NOMO-1 (cell line): ENCODE data around the gene RNF112.
"Not testable (repeated sequence)": the region's sequence is repeated elsewhere in the genome, so short reads cannot be mapped to it uniquely, and the experiment has no call there.

ENCODE experiments used
- DNase-seq, 2 experiments: peaks; one replicate each; lab custom pipeline; 2025; ENCODE audit not compliant: unreplicated experiment in 2 of 2; lab: John Stamatoyannopoulos, UW

Gene RNF112

GRCh38 chr17:19410091-19410490 lies 941 bp upstream of the RNF112 start:
- no peak for DNase-seq

GRCh38 chr17:19411631-19412030 lies 599 bp downstream of the RNF112 start:
- no peak for DNase-seq

- no peak for DNase-seq
These were observed 1.5 kb downstream of the RNF112 start for GRCh38 chr17:19412510-19412909.

GRCh38 chr17:19412984-19413383 lies 2.0 kb downstream of the RNF112 start:
- DNase-seq = no peak

- no peak for DNase-seq
These were observed 2.7 kb downstream of the RNF112 start for GRCh38 chr17:19413761-19414160.

GRCh38 chr17:19414396-19415280 lies 3.6 kb downstream of the RNF112 start:
- no peak for DNase-seq

- DNase-seq = no peak
These were observed 4.3 kb downstream of the RNF112 start for GRCh38 chr17:19415311-19415710.

GRCh38 chr17:19415806-19416775 lies 5.1 kb downstream of the RNF112 start:
- DNase-seq = no peak

GRCh38 chr17:19417611-19418010 lies 6.6 kb downstream of the RNF112 start:
- no peak for DNase-seq

- peak; percentile 69 to 70 for DNase-seq
These were observed 7.4 kb downstream of the RNF112 start for GRCh38 chr17:19418251-19418992.

GRCh38 chr17:19421219-19421618 lies 10.2 kb downstream of the RNF112 start:
- DNase-seq = no peak

GRCh38 chr17:19421926-19422325 lies 10.9 kb downstream of the RNF112 start:
- no peak for DNase-seq

- DNase-seq = no peak
These were observed 14.2 kb downstream of the RNF112 start for GRCh38 chr17:19424934-19425868.

GRCh38 chr17:19426631-19427030 lies 15.6 kb downstream of the RNF112 start:
- no peak for DNase-seq

- no peak for DNase-seq
These were observed 20.7 kb downstream of the RNF112 start for GRCh38 chr17:19431691-19432090.

- no peak for DNase-seq
These were observed 22.2 kb downstream of the RNF112 start for GRCh38 chr17:19433255-19433654.

- DNase-seq = no peak
These were observed 22.8 kb downstream of the RNF112 start for GRCh38 chr17:19433727-19434340.

- DNase-seq = no peak
These were observed 29.4 kb downstream of the RNF112 start for GRCh38 chr17:19440421-19440820.

GRCh38 chr17:19441288-19441687 lies 30.3 kb downstream of the RNF112 start:
- not testable (repeated sequence) for DNase-seq
